Liver (tissue), 3 donors: ENCODE data around the gene GALNT10.

Experiments used
- CTCF ChIP-seq: fragments of 150-350 bp; IDR thresholded peaks from 2 replicates; pipeline ENCODE4 v1.5.1; 2017; ENCODE audit warnings: improper control_type of control experiment, low read depth, low read length; ENCODE audit not compliant: missing input control
- EGR1 ChIP-seq, 2 donors: IDR thresholded peaks; 2 replicates each; pipeline ENCODE4 v1.6.1; 2016 to 2018; ENCODE audit warnings: antibody characterized with exemption in 2 of 2, low read depth in 2 of 2
- FOXA1 ChIP-seq: IDR thresholded peaks from 2 replicates; pipeline ENCODE4 v1.6.1; 2016; ENCODE audit warnings: antibody characterized with exemption
- GABPA ChIP-seq, 2 donors: IDR thresholded peaks in 1 of 2; conservative IDR thresholded peaks in 1 of 2; 2 replicates each; pipeline ENCODE4 v1.6.1; 2016; ENCODE audit warnings: antibody characterized with exemption in 2 of 2, mild to moderate bottlenecking in 1 of 2, moderate library complexity in 1 of 2
- HNF4A ChIP-seq, 2 donors: conservative IDR thresholded peaks; 2 replicates each; pipeline ENCODE4 v1.6.1; 2016; ENCODE audit warnings: antibody characterized with exemption in 2 of 2, mild to moderate bottlenecking in 2 of 2
- JUND ChIP-seq, 2 donors: IDR thresholded peaks; 2 replicates each; pipeline ENCODE4 v1.6.1; 2016; ENCODE audit warnings: antibody characterized with exemption in 2 of 2
- MAX ChIP-seq: IDR thresholded peaks from 2 replicates; pipeline ENCODE4 v1.6.1; 2016; ENCODE audit warnings: antibody characterized with exemption
- REST ChIP-seq: IDR thresholded peaks from 2 replicates; pipeline ENCODE4 v1.6.1; 2016; ENCODE audit warnings: antibody characterized with exemption, mild to moderate bottlenecking
- RXRA ChIP-seq, 2 donors: IDR thresholded peaks; 2 replicates each; pipeline ENCODE4 v1.6.1; 2017 to 2018; ENCODE audit warnings: antibody characterized with exemption in 2 of 2, mild to moderate bottlenecking in 1 of 2
- SP1 ChIP-seq: IDR thresholded peaks from 2 replicates; pipeline ENCODE4 v1.6.1; 2018; ENCODE audit warnings: antibody characterized with exemption, mild to moderate bottlenecking
- TAF1 ChIP-seq: conservative IDR thresholded peaks from 2 replicates; pipeline ENCODE4 v1.6.1; 2016; ENCODE audit warnings: antibody characterized with exemption, mild to moderate bottlenecking
- YY1 ChIP-seq: IDR thresholded peaks from 2 replicates; pipeline ENCODE4 v1.6.1; 2016; ENCODE audit warnings: antibody characterized with exemption, mild to moderate bottlenecking
- donor health status: healthy.
- donor health status: healthy.

GRCh38 chr5:154236536-154237375 is 46.2 kb downstream of the GALNT10 start:
- TF ChIP-seq CTCF (no peak), YY1 (no peak), MAX (no peak), TAF1 (no peak), HNF4A (conservative IDR thresholded peaks at IDR 0.05) (no peak), FOXA1 (no peak), SP1 (no peak), REST (no peak), JUND (IDR thresholded peaks at IDR 0.05) (no peak), GABPA (IDR thresholded peaks at IDR 0.05 in 1 of 2, conservative IDR thresholded peaks at IDR 0.05 in 1 of 2) (no peak), EGR1 (IDR thresholded peaks at IDR 0.05; ENCODE audit: low read depth in 2 of 2) (no peak), RXRA (IDR thresholded peaks at IDR 0.05) (no peak)
